ENCODE data around the gene GAL.

The GAL gene

DNA sequence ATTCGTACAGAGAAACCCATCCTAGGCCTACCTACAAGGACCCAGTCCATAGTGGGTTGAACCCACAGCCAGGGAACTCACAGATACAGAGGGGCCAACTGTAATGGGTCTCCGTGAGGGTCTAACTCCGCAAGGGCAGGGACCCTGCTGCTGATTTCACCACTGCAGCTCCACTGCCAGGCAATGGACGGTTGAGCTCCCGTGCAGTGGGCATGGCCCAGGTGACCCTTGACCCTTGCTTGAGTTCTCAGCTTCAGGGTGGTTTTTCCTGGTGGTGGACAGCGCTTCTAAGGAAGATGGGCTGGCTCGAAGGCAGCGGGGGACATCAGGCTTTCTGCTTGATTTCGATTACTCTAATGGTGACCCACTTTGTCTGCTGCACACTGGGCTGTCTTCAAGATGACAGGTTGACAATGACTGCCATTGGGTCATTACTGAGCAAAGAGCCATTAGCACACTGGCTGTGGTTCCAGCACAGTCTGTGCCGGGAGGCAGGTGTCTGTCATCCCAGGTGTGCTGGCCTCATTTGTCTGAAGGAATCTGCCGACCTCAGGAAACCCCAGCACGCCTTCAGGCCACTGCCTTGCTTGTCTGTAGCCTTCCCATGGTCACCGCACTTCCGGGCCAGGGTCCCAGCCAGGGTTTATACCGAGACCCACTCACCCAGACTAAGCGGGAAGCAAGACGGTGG is 3.7 kb upstream of the GAL start:
- DNase-seq, result no peak

DNA sequence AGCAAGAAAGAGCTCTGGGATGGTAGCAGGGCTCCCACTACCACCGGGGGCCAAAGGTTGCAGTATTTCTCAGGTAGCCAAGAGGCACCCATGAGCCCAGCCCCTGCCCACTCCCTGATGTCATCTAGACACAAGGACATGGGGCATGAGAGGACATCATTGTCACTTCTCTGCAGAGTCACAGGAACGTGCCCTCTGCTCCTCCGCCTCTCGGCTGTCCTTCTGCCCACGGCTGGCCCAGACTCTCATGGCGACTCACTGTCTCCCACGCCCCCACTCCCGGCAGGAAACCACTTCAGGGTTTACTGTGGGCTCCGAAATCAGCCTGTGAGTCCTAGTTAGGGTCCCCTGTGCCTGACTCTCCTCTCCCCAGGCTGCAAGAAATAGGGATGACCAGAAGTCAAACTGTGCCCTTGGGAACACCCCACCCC is 1.8 kb upstream of the GAL start:
- DNase-seq, result no peak

DNA sequence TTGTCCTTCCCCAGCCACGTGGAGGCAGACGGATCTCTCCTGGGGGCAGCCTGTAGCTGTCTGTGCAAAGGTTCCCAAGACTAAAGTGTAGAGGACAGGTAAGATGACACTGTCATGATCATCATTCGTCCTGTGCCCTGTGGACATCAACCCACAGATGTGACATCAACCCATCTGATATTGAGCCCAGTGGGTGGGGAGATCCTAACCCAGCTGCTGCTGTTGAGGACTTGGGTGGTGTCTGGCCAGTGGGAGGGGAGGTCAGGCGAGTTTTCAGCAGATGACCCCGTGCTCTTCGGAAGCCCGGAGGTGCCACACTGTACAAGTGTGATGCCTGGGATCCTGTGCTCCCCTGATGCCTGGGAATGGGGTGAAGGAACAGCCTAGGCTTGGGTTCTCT is 1.2 kb upstream of the GAL start:
- DNase-seq, result no peak

DNA sequence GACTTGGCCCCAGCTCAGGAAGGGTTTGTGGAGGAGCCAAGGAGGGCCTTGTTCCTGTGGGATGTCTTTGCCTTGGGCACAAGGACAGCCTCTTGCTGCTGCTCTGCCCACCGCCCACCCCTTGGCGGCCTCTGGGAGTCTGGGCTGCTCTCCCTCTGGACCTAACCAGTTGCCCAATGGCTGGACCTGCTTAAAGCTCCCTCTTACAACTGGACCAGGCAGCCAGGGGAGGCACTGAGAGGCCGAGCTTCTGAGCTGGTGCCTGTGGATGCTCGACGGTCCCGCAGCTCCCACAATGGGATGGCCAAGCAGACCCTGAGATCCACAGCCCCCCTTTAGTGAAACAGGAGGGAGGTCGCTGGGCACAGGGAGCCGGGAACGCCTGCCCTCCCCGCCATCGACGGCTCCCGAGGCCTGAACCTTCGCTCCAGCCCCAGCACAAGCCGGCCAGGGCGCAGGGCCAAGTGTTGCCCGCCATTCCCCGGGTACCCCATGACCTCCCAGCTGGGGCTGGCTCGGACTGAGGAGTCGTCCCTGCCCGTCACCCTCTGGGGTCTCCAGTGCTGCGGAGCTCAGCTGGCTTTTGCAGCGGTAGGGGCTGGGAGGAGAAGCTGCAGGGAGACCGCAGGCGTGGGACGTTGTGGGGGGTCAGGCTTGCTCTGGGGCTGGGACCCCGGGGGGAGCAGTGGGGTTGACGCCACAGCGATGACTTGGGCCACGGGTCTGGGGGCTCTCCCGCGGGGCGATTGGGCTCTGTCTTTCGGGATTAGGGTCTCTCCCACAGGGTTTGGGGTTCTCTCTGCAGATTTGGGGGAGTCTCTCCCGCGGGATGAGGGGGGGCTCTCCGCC is 584 bp upstream of the GAL start:
- no peak for DNase-seq

DNA sequence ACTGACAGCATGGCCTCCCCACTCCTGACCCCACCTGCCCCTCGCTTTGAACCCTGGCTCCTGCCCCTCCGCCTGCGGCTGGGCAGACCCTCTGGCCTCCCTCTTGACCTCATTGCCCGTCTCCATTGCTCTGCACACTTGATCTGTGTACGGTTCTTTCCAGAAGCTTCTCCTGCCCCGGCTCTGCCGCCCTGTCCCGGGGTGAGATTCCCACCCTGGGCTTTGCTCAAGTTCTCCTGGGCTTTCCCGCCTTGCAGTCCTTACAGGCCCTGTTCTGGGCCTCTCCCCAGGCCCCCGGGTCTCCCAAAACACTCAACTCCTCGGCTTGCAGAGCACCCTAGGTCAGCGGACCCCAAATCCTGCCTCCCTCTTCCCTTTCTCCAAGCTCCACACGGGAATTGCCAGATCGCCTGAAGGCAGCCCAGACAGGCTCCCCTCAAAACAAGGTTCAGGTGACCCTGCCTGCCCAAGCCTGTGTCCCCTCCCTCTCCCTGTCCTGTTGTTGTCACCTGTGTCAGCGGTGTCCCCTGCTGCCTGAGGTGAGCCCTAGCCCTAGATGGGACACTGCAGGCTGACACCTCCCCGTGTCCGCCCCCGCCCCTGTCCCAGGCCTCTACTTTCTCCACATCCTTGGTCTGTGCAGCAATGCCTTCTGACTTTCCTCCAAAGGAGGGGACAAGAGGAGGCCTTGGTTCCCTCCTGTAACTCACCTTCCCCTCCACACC is 1.5 kb downstream of the GAL start:
- DNase-seq, result no peak

DNA sequence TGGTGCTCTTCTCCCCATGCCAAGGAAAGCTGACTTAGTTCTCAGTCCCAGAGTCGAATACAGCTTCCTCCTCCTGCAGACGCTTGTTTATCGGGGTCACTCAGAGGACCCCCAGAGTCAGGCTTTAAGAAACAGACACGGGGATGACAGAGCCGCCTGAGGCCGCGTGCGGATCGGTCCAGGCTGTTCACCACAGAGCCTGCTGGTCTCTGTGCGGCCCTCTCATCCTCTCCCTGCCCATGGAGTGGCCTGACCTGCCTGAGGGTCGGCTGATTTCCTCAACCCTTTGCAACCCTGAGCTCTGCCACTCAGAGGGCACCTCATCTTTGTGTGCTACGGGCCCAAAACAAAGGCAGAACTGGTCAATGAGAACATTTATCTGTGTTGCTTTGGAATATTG is 2.1 kb downstream of the GAL start:
- no peak for DNase-seq

DNA sequence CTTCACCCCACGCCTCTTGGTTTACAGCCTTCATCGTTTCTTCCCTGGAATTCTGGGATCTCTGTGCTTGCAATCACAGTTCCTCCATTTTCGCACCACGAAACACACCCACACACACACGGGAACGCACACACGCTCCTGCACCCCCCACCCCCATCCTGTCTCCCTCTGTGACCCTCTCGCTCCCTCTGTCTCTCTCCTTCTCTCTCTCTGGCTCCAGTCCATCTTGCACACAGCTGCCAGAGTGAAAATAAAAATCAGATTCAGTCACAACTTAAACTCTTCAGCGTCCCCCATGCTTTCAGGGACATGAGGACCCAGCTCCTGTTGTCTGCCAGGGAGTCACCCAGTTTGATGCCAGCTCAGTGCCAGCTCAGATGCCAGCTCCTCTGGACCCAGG is 3.0 kb downstream of the GAL start:
- no peak for DNase-seq

DNA sequence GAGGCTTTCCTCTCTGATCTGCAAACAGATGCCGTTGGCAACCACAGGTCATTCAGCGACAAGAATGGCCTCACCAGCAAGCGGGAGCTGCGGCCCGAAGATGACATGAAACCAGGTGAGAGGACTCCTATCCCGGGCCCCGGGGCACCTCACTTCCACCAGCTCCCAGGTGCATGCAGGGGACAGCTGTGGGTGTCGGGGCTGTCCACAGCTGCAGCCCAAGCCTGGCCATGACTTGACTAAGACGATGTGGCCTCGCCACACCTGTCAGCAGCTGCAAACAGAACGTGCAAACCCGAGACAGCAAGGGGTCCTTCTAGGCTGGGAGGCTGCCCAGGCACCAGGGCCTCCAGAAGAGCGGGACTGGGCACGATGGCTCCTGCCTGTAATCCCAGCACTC is 3.6 kb downstream of the GAL start:
- no peak for DNase-seq

DNA sequence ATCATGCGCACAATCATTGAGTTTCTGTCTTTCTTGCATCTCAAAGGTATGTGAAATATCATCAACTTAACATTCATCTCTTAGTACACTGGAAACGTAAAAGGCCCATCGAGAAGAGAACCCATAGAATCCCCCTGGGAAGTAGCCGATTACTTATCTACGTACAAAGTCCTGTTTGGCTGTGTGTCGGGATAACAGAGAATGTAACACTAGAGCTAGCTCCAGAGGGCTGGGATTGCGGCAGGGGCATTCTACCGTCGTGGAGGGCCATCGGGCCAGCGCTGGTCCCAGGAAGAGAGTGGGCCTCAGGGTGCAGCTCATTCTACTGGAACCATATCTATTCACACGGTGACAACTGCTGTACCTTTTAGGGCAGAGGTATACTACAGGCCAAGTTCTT is 4.5 kb downstream of the GAL start:
- no peak for DNase-seq

DNA sequence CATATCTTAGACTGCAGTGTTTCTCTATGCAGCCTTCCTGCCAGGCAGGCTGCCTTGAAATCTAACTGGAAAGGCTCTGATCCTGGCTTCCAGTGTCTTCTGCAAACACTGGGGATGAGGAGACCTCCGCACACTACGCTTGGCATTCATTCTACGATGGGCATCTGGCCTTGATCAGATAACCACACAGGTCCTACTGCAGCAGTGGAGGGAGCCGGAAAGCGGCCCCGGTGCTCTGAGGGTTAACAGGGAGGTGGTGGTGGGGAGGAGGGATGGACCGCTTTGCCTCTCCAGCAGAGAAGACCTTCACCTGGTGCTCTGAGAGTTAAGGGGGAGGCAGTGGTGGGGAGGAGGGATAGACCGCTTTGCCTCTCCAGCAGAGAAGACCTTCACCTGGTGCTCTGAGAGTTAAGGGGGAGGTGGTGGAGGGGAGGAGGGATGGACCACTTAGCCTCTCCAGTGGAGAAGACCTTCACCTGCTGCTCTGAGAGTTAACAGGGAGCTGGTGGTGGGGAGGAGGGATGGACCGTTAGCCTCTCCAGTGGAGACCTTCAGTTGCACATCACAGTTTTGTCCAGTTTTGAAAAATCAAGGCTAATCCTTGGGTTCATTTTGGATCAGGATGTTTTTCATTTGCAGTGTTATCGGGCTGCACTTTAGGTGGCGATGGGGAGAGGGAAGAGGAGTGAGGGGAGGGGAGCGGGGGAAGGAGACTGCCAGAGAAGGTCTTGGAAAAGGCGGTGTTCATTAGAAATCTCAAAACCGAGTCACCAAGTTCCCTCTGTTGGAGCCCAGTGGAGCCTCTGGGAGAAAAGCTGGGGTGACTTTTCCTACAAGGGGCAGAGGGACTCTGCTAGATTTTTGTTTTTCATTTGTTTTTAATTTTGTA is 5.6 kb downstream of the GAL start:
- DNase-seq, result no peak

DNA sequence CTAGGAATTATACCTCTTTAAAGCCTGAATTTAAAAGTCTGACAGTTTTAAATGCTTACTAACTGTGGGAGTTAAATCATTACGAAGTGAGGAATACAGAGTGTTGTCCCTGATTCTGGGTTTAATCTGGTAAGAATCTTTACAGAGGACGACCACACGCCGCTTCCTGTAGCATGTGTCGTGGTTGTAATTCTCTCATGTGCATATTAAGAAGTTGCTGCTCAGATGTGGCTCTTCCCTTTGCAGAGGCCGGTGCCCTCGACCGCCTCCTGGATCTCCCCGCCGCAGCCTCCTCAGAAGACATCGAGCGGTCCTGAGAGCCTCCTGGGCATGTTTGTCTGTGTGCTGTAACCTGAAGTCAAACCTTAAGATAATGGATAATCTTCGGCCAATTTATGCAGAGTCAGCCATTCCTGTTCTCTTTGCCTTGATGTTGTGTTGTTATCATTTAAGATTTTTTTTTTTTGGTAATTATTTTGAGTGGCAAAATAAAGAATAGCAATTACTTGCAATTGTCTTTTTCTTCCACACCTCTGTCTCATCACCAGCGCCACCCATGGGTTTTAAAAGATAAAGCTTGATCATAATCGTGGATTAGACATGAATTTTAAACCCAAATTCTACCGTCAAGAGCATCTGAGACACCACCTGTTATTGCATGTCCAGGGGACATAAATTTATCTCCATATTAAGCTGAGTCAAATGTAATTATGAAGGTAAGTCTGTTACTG is 6.5 kb downstream of the GAL start:
- no peak for DNase-seq

DNA sequence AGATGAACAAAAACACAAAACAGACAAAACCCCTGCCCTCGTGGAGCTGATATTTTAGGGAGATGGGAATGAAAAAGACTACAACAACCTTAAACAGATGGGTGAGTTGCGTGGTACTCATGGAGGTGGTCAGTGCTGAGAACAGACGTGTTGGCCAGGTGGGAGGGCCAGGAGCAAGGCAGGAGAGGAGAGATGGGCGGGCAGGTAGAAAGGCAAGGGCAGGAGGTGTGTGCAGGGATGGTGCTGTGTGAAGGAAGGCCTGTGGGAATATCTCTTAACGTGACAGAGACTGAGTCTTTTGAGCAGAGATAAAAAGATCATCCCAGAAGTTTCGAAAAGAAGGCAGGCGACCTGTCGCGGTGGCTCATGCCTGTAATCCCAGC is 7.0 kb downstream of the GAL start:
- no peak for DNase-seq

DNA sequence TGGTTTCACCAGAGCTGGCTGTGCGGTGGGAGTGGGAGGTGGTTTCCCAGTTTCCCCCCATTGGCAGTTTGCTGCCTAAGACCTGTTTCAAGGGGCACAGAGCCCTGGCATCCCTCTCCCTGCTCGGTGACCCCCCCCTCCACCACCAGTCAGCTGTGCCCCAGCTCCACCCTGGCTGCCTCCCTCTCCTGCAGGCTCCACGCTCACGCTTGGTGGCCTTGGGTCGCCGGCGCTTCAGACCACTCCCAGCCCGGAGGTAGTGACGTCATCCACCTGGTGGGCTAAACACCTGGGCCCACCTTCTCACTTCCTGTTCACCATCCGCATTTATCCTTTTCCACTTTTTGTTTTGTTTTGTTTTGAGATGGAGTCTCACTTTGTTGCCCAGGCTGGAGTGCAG is 7.8 kb downstream of the GAL start:
- no peak for DNase-seq

DNA sequence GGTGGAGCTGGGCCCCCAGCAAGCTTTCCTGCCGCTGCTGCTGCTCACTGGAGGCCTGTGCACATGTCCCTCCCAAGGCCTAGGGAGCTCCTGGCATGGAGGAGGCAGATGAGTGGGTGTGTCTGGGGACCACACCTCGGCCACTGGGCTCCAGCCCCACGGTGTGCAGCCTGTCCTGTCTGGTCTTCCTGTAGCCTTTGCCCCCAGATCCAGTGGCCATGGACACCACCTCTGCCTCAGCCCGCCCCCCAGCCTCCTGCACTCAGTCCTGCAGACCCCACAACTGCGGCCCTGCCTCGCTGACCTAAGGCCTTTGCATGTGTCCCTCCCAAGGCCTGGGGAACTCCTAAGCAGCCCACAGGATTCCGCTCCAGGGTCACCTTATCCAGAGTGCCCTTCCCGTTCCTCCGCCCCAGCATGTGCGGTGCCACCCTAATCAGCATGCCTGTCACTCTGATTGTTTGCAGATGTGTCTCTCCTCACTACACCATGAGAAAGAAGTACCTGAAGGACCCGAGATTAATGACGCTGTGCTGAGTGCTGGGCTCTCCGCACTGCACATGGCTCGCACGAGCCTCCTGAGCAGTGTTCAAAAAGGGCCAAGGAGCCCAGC is 8.6 kb downstream of the GAL start:
- DNase-seq, result no peak

DNA sequence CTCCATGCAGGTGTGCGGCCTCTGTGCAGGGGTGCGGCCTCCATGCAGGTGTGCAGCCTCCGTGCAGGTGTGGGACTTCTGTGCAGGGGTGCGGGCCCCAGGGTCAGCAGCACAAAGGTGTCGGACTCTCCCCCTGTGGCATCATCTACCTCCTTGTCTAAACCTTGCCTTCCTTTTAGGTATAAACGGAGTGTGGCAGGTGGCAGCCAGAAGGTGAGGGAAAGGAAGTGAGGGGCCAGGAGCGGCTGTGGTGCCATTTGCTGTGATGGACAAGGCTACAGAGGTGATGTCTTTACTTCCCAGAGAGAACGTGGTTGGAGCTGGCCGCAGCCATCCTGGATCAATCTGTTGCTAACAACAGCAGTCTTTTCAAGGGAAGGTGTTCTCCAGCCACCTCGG is 9.1 kb downstream of the GAL start:
- no peak for DNase-seq

DNA sequence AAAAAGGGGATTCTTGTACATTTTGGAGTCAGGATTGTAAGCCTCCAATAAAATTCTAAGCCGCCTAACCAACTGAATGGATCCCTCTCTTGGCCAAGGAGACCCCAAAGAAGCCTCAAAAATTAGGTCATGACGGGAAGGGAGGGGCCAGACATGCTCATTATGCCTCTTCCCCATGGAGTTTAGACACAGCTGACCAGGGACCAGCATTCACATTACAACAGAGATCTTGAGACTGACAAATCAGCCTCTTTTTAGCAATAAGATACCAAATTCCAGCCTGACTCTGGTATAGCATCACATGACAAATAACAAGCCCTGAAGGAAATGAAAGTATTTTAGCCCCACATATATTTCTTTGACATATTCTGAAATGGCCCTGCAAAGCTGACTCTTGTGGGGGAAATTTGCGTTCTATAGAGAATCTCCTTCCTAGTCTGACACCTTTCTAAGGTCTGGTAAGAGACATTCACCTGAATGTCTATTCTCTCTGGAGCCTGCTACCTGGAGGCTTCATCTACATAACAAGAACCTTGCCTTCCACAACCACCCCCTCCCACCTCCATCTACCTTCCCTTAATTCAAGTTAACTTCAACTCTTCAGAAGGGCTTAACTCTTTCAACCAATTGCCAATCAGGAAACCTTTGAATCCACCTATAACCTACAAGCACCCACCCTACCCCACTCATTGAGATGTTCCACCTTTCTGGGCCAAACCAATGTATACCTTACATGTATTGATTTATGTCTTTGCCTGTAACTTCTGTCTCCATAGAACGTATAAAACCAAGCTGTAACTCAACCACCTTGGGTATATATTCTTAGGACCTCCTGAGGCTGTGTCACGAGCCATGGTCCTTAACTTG is 10.3 kb downstream of the GAL start:
- no peak for DNase-seq

DNA sequence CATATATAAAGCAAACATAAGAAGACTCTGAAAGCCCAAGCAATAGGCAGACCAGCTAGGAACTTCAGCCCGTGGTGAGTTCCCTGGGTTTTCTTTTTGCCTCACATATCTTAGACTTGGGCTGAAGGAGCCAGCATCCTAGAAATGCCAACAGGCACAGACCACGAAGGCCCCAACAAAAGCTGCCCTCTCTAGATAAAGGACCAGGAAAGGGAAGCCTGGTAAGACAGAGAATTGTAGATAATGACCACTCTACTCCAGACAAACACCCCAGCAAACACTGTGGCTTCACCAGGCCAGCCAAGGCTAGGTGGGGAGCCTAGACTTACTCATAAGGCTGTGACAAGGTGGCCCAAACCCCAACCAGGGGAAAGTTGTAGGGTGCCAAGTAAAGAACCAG is 11.2 kb downstream of the GAL start:
- no peak for DNase-seq

DNA sequence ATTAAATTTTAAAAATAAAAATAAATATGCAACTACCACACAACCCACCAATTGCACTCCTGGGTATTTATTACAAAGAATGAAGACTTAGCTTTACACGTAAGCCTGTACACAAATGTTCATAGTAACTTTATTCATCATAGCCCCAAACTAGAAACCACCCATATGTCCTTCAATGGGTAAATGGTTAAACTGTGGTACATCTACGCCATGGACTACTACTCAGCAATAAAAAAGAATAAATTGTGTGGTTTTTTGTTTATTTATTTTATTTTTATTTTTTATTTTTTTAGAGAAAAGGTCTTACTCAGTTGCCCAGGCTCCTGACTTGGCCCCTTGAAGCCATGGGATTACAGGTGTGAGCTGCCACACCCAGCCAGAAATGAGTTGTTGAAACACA is 14.6 kb downstream of the GAL start:
- DNase-seq, result no peak

DNA sequence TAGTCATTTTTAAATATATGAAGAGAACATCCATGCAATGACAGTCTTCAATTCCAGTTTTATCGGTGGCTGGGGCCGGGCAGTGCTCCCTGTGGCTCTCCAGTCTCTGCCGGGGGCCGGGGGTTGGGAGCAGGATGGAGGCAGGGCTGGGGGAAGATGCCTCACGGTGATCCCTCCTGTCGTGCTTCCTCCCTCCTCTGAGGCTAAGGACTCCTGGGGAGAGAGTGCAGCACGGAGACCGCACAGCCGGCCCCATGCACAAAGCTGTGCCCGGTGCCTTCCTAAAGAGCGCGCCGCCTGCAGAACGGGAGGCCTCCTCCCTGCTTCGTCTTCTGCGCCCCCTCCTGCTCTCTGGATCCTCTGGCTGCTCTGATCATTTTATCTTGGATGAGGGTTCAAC is 20.5 kb downstream of the GAL start:
- no peak for DNase-seq

Measured in hypothalamus (tissue), 51 donors.